SK-N-MC (cell line): ENCODE measurements around the gene FAM240B.

Source experiments
- EZH2 ChIP-seq: fragments of 200-600 bp; sonication (generic); IDR thresholded peaks from one replicate; pipeline ENCODE4 v1.6.1; 2017; ENCODE audit warnings: antibody characterized with exemption
- FOXP2 ChIP-seq: optimal IDR thresholded peaks from 2 replicates; pipeline ENCODE3; 2011; ENCODE audit warnings: mild to moderate bottlenecking, moderate library complexity; ENCODE audit not compliant: insufficient read depth; ENCODE audit errors: extremely low read length, control extremely low read depth
- POLR2AphosphoS5 ChIP-seq: IDR thresholded peaks from 2 replicates; pipeline ENCODE4 v1.6.1; 2012; ENCODE audit warnings: mild to moderate bottlenecking, low read depth, low read length, borderline replicate concordance

GRCh38 chr9:38706493-38706892 lies 13.4 kb downstream of the FAM240B start:
- TF ChIP-seq POLR2AphosphoS5: no peak
- no peak for TF ChIP-seq EZH2
- no peak for TF ChIP-seq FOXP2
